Activated effector memory CD4-positive, alpha-beta T cell treated with anti-CD3 and anti-CD28 coated beads, Interleukin-2, amount 50 U/mL, for 16 hours (primary cell): ENCODE data around the gene TNMD.

Experiments used
- DNase-seq: peaks from one replicate; pipeline ENCODE4 v3.0.0-alpha.2; 2020

The TNMD gene

GRCh38 chrX:100645106-100645505 lies 60.4 kb downstream of the TNMD start:
- no peak for DNase-seq

- DNase-seq, result no peak
Measured at GRCh38 chrX:100647095-100647494, 62.4 kb downstream of the TNMD start.

- DNase-seq, result no peak
Measured at GRCh38 chrX:100647739-100648138, 63.0 kb downstream of the TNMD start.

GRCh38 chrX:100648458-100649417 lies 64.0 kb downstream of the TNMD start:
- DNase-seq, result no peak
